Measurements from ENCODE around the gene SUN2.

DNA sequence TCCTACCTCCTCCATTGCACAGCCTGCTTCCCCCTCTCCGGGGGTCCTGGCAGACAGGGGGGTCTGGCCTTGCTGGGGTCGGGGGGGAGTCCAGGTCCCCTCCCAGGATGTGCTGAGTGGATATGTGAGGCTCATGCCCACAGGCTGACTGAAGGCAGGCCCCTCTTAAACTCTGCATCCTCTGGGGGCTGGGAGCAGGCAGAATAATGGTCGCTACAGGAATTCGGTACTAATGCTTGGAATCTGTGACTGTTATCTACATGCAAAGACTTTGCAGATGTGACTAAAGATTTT is 1.6 kb upstream of the SUN2 start:
- TF ChIP-seq CTCF (IDR thresholded peaks at IDR 0.05) (no peak), EZH2 (IDR thresholded peaks at IDR 0.05) (no peak), EZH2phosphoT487 (IDR thresholded peaks at IDR 0.05) (no peak)
